GM10266 (cell line): Measurements from ENCODE around the gene SMAD7.

ENCODE experiments used
- DNase-seq: peaks from one replicate; pipeline ENCODE4 v3.0.0; 2012; ENCODE audit errors: extremely low spot score
- TF ChIP-seq, protein P1 (sequence below): IDR thresholded peaks from 2 replicates; pipeline ENCODE4 v1.5.1; 2012; ENCODE audit warnings: mild to moderate bottlenecking, low read depth; ENCODE audit not compliant: control insufficient read depth, insufficient read depth; ENCODE audit errors: missing control alignments

Gene SMAD7

GRCh38 chr18:48975120-48975816 lies 24.5 kb upstream of the SMAD7 start:
- DNase-seq: no peak
- TF ChIP-seq, protein P1, sequence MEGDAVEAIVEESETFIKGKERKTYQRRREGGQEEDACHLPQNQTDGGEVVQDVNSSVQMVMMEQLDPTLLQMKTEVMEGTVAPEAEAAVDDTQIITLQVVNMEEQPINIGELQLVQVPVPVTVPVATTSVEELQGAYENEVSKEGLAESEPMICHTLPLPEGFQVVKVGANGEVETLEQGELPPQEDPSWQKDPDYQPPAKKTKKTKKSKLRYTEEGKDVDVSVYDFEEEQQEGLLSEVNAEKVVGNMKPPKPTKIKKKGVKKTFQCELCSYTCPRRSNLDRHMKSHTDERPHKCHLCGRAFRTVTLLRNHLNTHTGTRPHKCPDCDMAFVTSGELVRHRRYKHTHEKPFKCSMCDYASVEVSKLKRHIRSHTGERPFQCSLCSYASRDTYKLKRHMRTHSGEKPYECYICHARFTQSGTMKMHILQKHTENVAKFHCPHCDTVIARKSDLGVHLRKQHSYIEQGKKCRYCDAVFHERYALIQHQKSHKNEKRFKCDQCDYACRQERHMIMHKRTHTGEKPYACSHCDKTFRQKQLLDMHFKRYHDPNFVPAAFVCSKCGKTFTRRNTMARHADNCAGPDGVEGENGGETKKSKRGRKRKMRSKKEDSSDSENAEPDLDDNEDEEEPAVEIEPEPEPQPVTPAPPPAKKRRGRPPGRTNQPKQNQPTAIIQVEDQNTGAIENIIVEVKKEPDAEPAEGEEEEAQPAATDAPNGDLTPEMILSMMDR: no peak

- TF ChIP-seq, protein P1: no peak
Observed at GRCh38 chr18:48974304-48975119, 23.7 kb upstream of the SMAD7 start.

GRCh38 chr18:48973731-48974130 lies 23.0 kb upstream of the SMAD7 start:
- TF ChIP-seq, protein P1: no peak
- no peak for DNase-seq

More at GRCh38 chr18:48974304-48975119, 23.7 kb upstream of the SMAD7 start:
- DNase-seq: no peak

DNA sequence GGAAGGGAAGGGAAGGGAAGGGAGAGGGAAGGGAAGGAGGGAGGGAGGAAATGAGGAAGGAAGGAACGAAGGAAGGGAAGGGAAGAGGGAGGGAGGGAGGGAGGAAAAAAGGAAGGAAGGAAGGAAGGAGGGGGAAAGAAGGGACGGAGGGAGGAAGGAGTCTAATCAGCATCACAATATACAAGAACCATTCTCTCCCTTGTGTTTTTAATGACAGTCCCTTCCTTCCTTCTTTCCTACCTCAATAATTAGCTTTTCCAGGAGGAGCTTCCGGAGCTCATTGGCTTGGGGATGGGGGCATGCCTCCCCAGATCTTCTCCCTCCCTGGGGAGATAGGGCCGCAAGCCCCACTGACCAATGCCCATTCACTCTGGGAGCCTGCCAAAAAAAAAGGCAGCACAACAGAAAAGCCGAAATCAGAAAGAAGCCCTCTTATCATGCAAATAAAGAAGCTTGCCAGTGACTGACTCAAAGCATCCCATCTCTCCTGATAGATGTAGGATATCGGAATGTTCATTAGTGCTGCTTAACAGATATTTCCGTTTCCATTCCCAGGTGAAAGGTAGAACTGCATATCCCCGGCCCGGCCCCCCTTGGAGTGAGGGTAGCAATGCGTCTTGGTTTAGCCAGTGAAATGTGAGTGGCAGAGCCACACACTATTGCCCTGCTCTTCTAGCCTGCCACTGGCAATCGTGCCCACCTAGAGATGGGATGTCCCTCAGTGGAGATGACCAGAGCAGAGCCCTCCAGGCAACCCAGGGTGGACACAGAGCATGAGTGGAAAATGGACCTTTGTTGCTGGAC lies 17.8 kb upstream of the SMAD7 start:
- TF ChIP-seq, protein P1: no peak
- no peak for DNase-seq

GRCh38 chr18:48967545-48967944 lies 16.8 kb upstream of the SMAD7 start:
- DNase-seq: no peak
- TF ChIP-seq, protein P1: no peak

- no peak for DNase-seq
- TF ChIP-seq, protein P1: no peak
Observed at GRCh38 chr18:48966523-48966922, 15.8 kb upstream of the SMAD7 start.
